Mucosa of descending colon (tissue), 3 donors: Measurements from ENCODE around the gene PATJ. TPM values are rescaled to one million over a fixed set of nuclear protein-coding genes. Genes with fewer than 3 reads are reported as not detected.

ENCODE experiments used
- ATAC-seq: fragments of 200-7000 bp; cut with Tn5 transposase; one replicate; pipeline ENCODE4 v1.9.1; 2020; ENCODE audit warnings: mild to moderate bottlenecking, moderate library complexity
- DNase-seq, 3 donors: peaks; one replicate each; pipeline ENCODE4 v3.0.0-alpha.2; 2020
- H3K36me3 ChIP-seq: fragments of 200-600 bp; one replicate; pipeline ENCODE4 v1.8.0; 2021; ENCODE audit warnings: low read depth, mild to moderate bottlenecking
- H3K4me1 ChIP-seq: fragments of 200-600 bp; one replicate; pipeline ENCODE4 v1.8.0; 2021; ENCODE audit warnings: low read depth, mild to moderate bottlenecking
- H3K4me3 ChIP-seq: fragments of 200-600 bp; one replicate; pipeline ENCODE4 v1.8.0; 2021; ENCODE audit warnings: mild to moderate bottlenecking
- H3K9me3 ChIP-seq: fragments of 200-600 bp; one replicate; pipeline ENCODE4 v1.8.0; 2021; ENCODE audit warnings: mild to moderate bottlenecking
- CTCF ChIP-seq: fragments of 200-600 bp; IDR thresholded peaks from one replicate; pipeline ENCODE4 v1.8.0; 2022; ENCODE audit warnings: antibody characterized with exemption, mild to moderate bottlenecking
- intact Hi-C, 2 donors: fragments of 100-400 bp; cut with DNase I in 1 of 2; cut with micrococcal nuclease in 1 of 2; formaldehyde crosslinking; loops; one replicate each; pipeline versions ENCODE4 v1.11.0 to v1.11.1; 2022; cut with DNase I, micrococcal nuclease
- total RNA-seq, 3 donors: library from RNA; stranded (reverse); fragmentation: NEBNext Ultra II Directional in 2 of 3; extraction: Animal tissue kit (Norgen Biotek cat#: 25700) in 2 of 3; gene quantifications; one replicate each; pipeline versions ENCODE4 v1.2.1 to v1.2.4, GENCODE V29; 2021 to 2023
- donor health status: DM: no; HTN: no; CAD: no; lungs with moderate emphysema.
- donor health status: DM: no; HTN: no; CAD: no.
- donor health status: DM: no; HTN: yes; CAD: no.

Gene PATJ
- total RNA-seq, 3 donors from 2014 or later: 58.6 to 112 (median 65.9) TPM

DNA sequence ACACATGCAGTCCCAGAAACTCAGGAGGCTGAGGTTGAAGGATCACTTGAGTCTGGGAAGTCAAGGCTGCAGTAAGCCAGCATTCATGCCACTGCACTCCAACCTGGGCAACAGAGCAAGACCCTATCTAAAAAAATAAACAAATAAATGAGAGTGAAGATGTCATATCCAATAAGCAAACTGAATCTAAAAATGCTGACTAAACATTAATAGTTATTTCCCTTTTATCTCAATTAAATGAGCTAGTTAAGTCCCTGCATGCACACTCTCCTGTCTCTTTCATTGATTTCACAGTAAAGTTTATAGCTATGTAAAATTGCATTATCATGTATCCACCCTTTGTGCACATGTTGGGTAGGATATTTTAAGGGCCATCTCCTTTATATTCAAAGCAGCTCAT is 371.2 kb downstream of the PATJ start:
- Histone ChIP-seq H3K9me3 (no peaks in the 10 kb centered on the region), H3K4me3 (no peak overlapping the region), H3K4me1 (peaks cover 8% of the 10 kb centered on the region), H3K36me3 (no peaks in the 10 kb centered on the region)
- intact Hi-C loops: no loop called here
- ATAC-seq (no peak), DNase-seq (no peak)
- TF ChIP-seq CTCF: no peak

DNA sequence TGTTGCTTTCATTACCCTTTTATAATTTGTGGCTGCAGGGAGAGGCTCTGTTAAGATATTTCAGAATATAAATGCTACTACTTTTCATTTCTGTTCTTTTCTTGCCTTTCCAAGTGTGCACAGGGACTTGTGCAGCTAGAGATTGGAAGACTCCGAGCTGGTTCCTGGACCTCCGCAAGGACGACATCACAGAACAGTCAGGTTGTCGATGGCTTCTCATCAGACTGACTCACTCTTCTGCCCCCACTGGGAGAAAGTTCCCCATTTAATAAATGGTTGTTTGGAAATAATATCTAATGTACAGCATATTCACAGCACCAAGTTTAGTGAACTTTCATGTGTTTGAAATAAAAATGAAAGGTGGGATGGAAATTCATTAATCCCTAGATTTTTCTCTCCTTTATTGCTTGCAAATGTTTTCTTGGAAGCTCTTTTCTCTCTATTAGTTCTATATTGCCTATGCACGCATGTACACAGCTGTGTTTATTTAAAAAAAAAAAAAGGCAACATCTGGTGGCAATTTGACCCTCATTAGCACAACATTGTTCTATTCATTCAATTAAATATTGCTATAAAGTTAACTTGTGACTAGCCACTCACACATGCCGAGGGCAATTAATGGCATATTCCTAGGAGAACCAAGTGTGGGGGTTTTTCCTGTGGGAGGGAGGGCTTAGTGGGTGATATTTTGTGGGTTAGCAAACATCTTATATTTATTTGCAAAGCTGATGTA is 374.9 kb downstream of the PATJ start:
- Histone ChIP-seq H3K4me3 (no peak overlapping the region), H3K9me3 (no peaks in the 10 kb centered on the region), H3K4me1 (no peaks in the 10 kb centered on the region), H3K36me3 (no peaks in the 10 kb centered on the region)
- no peak for DNase-seq
- intact Hi-C loops: no loop called here
- no peak for TF ChIP-seq CTCF
- ATAC-seq: no peak

DNA sequence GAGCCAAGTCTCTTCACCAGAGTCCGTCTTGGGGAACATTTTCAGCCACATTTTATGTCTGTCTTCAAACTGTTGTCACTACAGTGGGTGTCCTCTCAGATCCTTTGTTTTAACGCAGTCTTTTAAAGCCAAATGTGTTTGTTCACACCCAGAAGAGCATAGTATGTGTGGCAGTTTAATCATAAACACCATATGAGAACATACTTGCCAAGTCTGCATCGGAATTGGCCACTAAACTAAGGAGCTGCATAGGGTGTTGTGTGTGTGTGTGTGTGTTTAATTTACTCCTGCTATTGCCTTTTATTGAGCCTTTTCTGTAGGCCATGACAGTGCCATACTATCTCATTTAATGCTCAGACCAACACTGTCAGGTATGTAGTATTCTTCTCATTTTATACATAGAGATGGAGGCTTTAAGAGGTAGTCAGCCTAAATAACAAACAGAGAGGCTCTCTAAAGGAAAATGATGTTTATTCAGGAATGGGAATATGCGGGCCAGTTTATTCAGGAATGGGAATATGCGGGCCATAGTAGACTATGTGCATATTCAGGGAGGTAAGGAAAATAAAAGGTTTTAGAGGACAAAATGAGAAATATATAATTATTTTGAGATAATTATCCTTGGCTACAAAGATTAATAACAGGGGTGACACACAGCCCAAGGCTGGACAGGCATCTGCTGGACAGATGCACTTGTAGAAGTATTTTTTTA is 384.5 kb downstream of the PATJ start:
- DNase-seq: peak in 1 of 3 donors; percentile 20

DNA sequence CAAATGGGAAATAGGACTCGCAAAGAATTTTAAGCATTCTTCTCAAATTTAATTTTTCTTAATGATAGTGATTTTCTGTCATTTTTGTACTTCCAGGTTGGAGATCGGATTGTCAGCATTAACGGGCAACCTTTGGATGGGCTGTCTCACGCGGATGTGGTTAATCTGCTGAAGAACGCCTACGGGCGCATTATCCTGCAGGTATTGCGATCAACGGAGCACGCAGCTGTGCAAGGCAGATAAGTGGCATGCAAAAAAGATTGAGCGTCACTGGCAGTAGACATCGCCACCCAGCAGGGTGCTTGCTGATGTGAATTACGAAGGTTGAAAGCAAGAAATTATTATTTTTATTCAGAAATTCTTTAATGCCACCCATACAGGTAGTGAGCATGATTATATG is 386.5 kb downstream of the PATJ start:
- no peak for TF ChIP-seq CTCF
- Histone ChIP-seq H3K9me3 (no peaks in the 10 kb centered on the region), H3K36me3 (no peaks in the 10 kb centered on the region), H3K4me1 (no peaks in the 10 kb centered on the region), H3K4me3 (no peak overlapping the region)
- DNase-seq: no peak
- intact Hi-C loops: no loop called here
- ATAC-seq: no peak

More for the DNA sequence above, 384.5 kb downstream of the PATJ start:
- intact Hi-C loops: no loop called here
- no peak for TF ChIP-seq CTCF
- Histone ChIP-seq H3K9me3 (no peaks in the 10 kb centered on the region), H3K36me3 (no peaks in the 10 kb centered on the region), H3K4me1 (no peaks in the 10 kb centered on the region), H3K4me3 (no peak overlapping the region)
- peak; percentile 70 for ATAC-seq

- H3K36me3 ChIP-seq: no peaks in the 10 kb centered on the region
- ATAC-seq: peak; percentile 84
- H3K4me3 ChIP-seq: no peak overlapping the region
- intact Hi-C loops: no loop called here
- peak in 1 of 3 donors; percentile 54 for DNase-seq
- TF ChIP-seq CTCF: peak; percentile 59
- H3K9me3 ChIP-seq: no peaks in the 10 kb centered on the region
- no peaks in the 10 kb centered on the region for H3K4me1 ChIP-seq
Measured at GRCh38 chr1:62131093-62131725, 388.9 kb downstream of the PATJ start.
